Epithelial cell of proximal tubule (primary cell): ENCODE results near the gene IL32. TPM values are rescaled to one million over a fixed set of nuclear protein-coding genes. Genes with fewer than 3 reads are reported as not detected.

Experiments
- DNase-seq: peaks from one replicate; pipeline ENCODE4 v3.0.0-alpha.2; 2011; ENCODE audit warnings: low read depth
- H3K4me3 ChIP-seq: 2 replicates; pipeline ENCODE4 v1.5.1; 2011; ENCODE audit warnings: low read depth, mild to moderate bottlenecking, low read length
- total RNA-seq: library from RNA; depleted of rRNA; stranded (reverse); fragments of >200 nt; gene quantifications from 2 replicates; pipeline ENCODE4 v1.2.3, GENCODE V29; 2015
- TF ChIP-seq, protein P1 (sequence below): conservative IDR thresholded peaks from 2 replicates; pipeline ENCODE4 v1.5.1; 2012; ENCODE audit warnings: low read depth, mild to moderate bottlenecking, low read length

Gene IL32
- total RNA-seq, 1 donor from 2014 or later, result 747 TPM

DNA sequence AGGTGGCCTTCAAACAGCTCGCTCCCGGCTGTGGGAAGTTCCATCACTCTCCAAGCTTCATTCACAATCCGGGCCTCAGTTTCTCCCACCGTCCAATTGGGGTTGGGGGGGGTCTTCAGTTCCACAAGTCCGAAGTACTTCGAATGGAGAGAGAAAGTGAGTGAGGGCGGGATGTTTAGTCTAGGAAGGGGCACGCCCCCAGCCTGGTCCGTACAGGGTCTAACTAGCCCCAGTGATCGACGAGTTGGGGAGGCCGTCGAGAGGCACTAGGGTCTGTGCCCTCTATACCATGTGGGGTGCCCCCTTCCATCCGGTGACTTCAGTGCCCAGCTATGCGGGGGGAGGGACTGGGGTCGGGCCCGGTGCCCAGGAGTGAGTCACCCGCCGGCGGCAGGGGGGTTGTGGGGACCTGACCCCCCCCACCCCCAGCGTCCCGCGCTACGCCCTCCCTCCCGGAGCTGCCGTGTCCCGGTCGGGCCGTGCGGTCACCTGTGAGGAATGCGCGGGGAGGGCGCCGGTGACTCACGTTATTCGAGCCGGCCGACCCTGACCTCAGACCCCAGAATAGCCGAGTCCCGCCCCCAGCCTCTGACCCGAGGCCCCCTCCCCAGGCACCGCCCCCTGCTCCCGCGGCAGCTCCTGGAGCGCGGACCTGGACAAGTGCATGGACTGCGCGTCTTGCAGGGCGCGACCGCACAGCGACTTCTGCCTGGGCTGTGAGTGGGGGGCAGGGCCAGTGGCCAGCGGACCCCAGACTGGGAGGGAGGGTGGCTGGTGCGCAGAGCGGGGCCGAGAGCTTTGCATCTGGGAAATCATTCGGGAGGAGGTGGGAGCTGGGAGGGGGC lies 44.6 kb upstream of the IL32 start:
- peak overlapping the region; percentile 96 for H3K4me3 ChIP-seq
- peak; percentile 31 for DNase-seq
- TF ChIP-seq, protein P1, sequence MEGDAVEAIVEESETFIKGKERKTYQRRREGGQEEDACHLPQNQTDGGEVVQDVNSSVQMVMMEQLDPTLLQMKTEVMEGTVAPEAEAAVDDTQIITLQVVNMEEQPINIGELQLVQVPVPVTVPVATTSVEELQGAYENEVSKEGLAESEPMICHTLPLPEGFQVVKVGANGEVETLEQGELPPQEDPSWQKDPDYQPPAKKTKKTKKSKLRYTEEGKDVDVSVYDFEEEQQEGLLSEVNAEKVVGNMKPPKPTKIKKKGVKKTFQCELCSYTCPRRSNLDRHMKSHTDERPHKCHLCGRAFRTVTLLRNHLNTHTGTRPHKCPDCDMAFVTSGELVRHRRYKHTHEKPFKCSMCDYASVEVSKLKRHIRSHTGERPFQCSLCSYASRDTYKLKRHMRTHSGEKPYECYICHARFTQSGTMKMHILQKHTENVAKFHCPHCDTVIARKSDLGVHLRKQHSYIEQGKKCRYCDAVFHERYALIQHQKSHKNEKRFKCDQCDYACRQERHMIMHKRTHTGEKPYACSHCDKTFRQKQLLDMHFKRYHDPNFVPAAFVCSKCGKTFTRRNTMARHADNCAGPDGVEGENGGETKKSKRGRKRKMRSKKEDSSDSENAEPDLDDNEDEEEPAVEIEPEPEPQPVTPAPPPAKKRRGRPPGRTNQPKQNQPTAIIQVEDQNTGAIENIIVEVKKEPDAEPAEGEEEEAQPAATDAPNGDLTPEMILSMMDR, result no peak

DNA sequence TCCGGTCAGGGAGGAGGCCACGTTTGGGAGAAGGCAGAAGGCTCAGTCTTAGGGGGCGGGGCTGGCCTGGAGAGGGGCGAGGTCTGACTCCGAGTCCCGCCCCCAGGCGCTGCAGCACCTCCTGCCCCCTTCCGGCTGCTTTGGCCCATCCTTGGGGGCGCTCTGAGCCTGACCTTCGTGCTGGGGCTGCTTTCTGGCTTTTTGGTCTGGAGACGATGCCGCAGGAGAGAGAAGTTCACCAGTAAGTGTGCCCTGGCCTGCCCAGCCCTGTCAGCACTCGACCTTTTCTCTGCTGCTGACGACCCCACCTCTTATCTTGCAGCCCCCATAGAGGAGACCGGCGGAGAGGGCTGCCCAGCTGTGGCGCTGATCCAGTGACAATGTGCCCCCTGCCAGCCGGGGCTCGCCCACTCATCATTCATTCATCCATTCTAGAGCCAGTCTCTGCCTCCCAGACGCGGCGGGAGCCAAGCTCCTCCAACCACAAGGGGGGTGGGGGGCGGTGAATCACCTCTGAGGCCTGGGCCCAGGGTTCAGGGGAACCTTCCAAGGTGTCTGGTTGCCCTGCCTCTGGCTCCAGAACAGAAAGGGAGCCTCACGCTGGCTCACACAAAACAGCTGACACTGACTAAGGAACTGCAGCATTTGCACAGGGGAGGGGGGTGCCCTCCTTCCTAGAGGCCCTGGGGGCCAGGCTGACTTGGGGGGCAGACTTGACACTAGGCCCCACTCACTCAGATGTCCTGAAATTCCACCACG lies 43.8 kb upstream of the IL32 start:
- TF ChIP-seq, protein P1, result peak; percentile 38
- peak overlapping the region; percentile 96 for H3K4me3 ChIP-seq
- peak; percentile 64 for DNase-seq

DNA sequence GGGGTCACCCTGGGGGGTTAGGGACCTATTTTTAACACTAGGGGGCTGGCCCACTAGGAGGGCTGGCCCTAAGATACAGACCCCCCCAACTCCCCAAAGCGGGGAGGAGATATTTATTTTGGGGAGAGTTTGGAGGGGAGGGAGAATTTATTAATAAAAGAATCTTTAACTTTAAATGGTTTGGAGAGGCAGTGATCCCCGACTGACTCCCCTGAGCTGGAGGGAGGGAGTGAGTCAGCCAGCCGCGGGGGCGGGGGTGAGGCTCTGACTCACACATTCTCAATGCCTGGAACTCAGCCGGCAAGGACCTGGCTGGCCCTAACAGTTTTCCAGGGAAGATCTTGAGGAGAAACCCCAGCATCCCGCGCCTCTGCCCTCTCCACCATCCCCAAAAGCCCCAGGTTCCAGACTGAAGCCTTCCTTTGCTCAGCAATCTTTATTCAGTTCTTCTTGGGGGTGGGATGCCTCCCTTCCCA lies 43.2 kb upstream of the IL32 start:
- DNase-seq, result peak; percentile 64
- peak overlapping the region; percentile 96 for H3K4me3 ChIP-seq
- TF ChIP-seq, protein P1, result no peak

DNA sequence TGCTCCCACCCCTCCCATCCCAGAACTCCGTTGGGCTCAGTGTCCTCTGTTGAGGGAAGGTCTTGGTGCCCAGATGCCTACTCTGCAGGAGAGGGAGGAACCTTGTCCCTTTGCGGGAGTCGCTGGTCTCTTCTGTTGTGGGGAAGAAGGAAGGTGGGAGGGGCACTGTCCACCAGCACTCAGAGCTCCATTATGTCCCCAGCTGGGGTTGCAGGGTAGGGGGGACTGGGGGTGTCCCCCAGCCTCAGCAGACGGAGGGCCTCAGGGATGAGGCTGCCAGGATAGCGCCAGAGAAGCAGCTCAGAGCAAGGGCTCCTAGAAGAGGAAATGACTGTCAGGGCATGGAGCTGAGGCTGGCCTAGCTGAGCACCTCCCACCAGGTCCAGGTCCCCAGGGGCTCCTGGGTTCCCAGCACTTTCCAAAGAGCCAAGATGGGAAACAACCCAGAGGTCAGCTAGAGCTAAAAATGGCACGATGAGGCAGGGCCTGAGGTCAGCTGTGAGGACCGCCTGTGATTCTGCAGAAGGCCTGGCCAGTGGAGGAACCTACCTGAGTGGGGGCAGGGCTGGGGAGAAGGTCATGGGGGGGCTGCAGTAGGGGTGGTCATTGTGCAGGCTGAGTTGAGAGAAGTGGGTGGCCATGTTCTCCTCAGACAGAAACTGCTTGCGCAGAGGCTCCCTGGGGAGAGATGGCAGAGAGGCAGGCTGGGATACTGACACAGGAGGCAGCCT lies 42.6 kb upstream of the IL32 start:
- TF ChIP-seq, protein P1, result no peak
- H3K4me3 ChIP-seq, result peak overlapping the region; percentile 81
- no peak for DNase-seq

DNA sequence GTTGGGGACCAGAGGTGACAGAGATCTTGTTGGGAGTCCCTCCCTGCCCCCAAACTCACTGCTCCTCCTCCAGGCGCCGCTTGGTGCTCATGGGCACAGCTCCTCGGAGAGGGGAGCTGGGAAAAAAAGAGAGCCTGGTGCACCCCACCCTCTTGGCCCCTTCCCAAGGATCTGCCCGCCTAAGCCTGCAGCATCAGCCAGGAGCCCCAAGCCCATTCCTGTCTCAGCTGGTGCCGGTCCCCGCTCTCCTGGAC lies 42.1 kb upstream of the IL32 start:
- H3K4me3 ChIP-seq, result peak overlapping the region; percentile 81
- DNase-seq, result no peak
- TF ChIP-seq, protein P1, result no peak

DNA sequence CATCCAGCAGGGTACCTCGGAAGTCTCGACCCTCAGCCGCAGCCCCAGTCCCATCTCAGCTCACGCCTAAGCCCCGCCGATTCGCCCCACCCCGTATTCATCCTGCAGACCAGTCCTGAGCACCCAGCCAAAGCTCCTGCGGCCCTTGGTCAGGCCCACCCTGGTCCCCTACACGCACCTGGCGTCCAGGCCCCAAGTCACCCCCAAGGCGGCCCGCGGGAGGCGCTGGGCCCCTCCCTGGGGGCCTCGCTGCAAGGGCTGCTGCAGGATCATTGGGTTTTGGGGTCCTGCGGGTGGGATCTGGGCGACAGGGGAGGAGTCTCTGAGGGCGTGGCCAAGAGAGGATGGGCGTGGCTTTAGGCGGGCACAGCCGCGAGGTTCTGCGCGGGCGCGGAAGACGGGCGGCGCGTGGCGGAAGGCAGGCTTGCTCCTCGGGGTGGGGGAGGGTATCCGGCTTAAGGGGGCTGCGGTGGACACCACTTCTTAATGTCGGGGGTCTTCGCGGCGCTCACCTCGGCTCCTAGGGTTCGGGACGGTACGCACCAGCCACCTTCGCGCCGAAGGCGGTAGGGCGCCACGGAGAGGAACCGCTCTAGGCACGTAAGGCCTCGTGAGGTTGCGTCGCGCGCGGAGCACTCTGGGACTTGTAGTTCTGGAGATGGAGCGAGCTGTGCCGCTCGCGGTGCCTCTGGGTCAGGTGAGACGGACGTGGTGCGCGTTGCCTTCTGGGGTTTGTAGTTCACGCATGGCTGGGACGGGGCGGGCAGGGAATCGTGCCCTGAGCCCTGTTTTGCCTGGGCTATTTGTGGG lies 41.6 kb upstream of the IL32 start, which contains the start of the genes HCFC1R1 and THOC6:
TSS of gene HCFC1R1 (minus strand) at position 274 of the 810 bp plus-strand sequence. CDS start at position 273, 1 bp downstream.
TSS of gene THOC6 (plus strand) at position 367 of the 810 bp plus-strand sequence. CDS start at position 659, 292 bp downstream.
- peak within 1 kb of the TSS; percentile 81 for H3K4me3 ChIP-seq
- peak; percentile 82 for DNase-seq
- TF ChIP-seq, protein P1, result no peak
